Prostate gland (tissue), 2 donors: ENCODE data around the gene RHBDD2.

Experiments
- POLR2AphosphoS5 ChIP-seq: sonication (generic); formaldehyde crosslinking; IDR thresholded peaks from one replicate; pipeline ENCODE4 v1.6.1; 2017; ENCODE audit warnings: antibody characterized with exemption
- TF ChIP-seq, protein P1 (sequence below), 4 experiments: fragments of 200-600 bp in 2 of 4; fragments of 450-650 bp in 2 of 4; sonication (generic) in 2 of 4; IDR thresholded peaks; 1 replicate in 3 of 4; 2 replicates in 1 of 4; pipeline ENCODE4 v1.5.1; 2016 to 2019; ENCODE audit warnings: antibody characterized with exemption in 4 of 4, mild to moderate bottlenecking in 2 of 4, moderate library complexity in 2 of 4

DNA sequence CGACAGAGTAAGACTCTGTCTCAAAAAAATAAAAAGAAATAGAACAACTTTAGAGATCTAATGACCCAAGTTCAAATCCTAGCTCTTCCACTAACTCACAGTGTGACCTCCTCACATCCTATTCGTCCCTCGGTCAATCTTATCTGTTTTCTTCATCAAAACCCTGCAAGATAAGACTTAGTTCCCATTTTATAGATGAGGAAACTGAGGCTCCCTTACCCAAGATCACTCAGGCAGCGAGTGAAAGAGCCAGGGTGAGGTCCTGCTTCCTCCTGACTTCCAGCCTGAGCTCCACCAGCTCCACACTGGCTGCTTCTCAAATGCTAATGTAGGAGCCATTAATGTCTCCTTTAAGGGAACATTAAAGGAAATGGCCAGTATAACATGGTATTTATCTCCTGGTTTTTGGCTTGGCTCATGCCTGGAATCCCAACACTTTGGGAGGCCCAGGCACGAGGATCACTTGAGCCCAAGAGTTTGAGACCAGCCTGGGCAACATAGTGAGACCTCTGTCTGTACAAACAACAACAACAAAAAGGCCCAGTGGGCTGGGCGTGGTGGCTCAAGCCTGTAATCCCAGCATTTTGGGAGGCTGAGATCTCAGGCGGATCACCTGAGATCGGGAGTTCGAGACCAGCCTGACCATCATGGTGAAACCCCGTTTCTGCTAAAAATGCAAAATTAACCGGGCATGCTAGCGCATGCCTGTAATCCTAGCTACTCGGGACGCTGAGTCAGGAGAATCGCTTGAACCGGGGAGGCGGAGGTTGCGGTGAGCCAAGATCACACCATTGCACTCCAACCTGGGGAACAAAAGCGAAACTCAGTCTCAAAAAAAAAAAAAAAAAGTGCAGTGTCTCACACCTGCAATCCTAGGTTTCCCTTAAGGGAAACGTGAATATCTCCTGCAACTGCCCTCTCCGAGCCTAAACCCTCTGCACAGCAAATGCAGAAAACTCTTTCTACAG is 3.4 kb upstream of the RHBDD2 start:
- TF ChIP-seq POLR2AphosphoS5 = no peak
- TF ChIP-seq, protein P1, sequence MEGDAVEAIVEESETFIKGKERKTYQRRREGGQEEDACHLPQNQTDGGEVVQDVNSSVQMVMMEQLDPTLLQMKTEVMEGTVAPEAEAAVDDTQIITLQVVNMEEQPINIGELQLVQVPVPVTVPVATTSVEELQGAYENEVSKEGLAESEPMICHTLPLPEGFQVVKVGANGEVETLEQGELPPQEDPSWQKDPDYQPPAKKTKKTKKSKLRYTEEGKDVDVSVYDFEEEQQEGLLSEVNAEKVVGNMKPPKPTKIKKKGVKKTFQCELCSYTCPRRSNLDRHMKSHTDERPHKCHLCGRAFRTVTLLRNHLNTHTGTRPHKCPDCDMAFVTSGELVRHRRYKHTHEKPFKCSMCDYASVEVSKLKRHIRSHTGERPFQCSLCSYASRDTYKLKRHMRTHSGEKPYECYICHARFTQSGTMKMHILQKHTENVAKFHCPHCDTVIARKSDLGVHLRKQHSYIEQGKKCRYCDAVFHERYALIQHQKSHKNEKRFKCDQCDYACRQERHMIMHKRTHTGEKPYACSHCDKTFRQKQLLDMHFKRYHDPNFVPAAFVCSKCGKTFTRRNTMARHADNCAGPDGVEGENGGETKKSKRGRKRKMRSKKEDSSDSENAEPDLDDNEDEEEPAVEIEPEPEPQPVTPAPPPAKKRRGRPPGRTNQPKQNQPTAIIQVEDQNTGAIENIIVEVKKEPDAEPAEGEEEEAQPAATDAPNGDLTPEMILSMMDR (IDR thresholded peaks at IDR 0.05) = no peak
